ENCODE results near the gene ASTN2. TPM values are rescaled to one million over a fixed set of nuclear protein-coding genes. Genes with fewer than 3 reads are reported as not detected.

ASTN2 gene
- total and polyA plus RNA-seq, 9 of the 15 experiments (the other 6 are each of a cell fraction or from before 2014, with no cell fraction given) = 0.56 to 3.5 (median 1.9) TPM

- no peaks in the 10 kb centered on the region for H3K79me2 ChIP-seq (ENCODE audit: control insufficient read depth, insufficient read depth, low read length)
- H3K27me3 ChIP-seq (ENCODE audit: control insufficient read depth in 2 of 2, insufficient read depth in 2 of 2, low read length in 2 of 2) = no peaks in the 10 kb centered on the region
- in situ Hi-C loops (cut with MboI) = no loop called here
- no peak overlapping the region for H3K9ac ChIP-seq (ENCODE audit: insufficient read depth in 1 of 2, low read depth in 2 of 2, low read length in 2 of 2)
- TF ChIP-seq PRDM10 (IDR thresholded peaks at IDR 0.05; ENCODE audit: partially characterized antibody) = no peak
- no peak for TF ChIP-seq ZNF583 (CRISPR knock-in tag; IDR thresholded peaks at IDR 0.05)
- no peak for TF ChIP-seq ZNF696 (CRISPR knock-in tag; conservative IDR thresholded peaks at IDR 0.05)
- ATAC-seq (no peak), DNase-seq (ENCODE audit: extremely low read depth in 1 of 4, low spot score in 3 of 4) (no peak), FAIRE-seq (no peak)
- no peak overlapping the region for H2AFZ ChIP-seq (ENCODE audit: low read depth, low read length)
- H3K9me3 ChIP-seq (replicated peaks; ENCODE audit: control insufficient read depth, insufficient read depth, low read depth, low read length) = no peaks in the 10 kb centered on the region
- CTCF ChIA-PET (ENCODE audit: low intra/inter-chr PET ratio) = no interaction called here
- POLR2A ChIA-PET = no interaction called here
- BruUV-seq (replicated peaks) = no TSS peak
- no peak overlapping the region for H3K27ac ChIP-seq (ENCODE audit: extremely low read depth, low read depth, low read length)
- no peak overlapping the region for H3K4me2 ChIP-seq (ENCODE audit: insufficient read depth, low read length)
- 13% methylated on average over 2 of the region's 2 CpGs for WGBS (ENCODE audit: insufficient coverage, low coverage, missing lambda C conversion rate)
- intact Hi-C loops (cut with micrococcal nuclease) = no loop called here
- H3K36me3 ChIP-seq (ENCODE audit: control insufficient read depth, insufficient read depth, low read length) = no peaks in the 10 kb centered on the region
- H4K20me1 ChIP-seq (replicated peaks; ENCODE audit: control insufficient read depth, insufficient read depth, low read length) = no peaks in the 10 kb centered on the region
- H3K4me1 ChIP-seq (replicated peaks in 1 of 2; ENCODE audit: control insufficient read depth in 2 of 2, insufficient read depth in 2 of 2, low read length in 2 of 2) = no peaks in the 10 kb centered on the region
- no peaks in the 10 kb centered on the region for H3K9me1 ChIP-seq (ENCODE audit: control insufficient read depth, insufficient read depth, low read length)
- H3K4me3 ChIP-seq = no peak overlapping the region
Measured at GRCh38 chr9:116786737-116787136, 628.1 kb downstream of the ASTN2 start.

All from K562 (cell line).